GM19193 (cell line): ENCODE results near the gene TTBK1.

Experiments used
- POLR2A ChIP-seq: IDR thresholded peaks from 4 replicates; pipeline ENCODE4 v1.6.1; 2011; ENCODE audit not compliant: insufficient read depth, insufficient read length; ENCODE audit errors: extremely low read depth

Gene TTBK1

DNA sequence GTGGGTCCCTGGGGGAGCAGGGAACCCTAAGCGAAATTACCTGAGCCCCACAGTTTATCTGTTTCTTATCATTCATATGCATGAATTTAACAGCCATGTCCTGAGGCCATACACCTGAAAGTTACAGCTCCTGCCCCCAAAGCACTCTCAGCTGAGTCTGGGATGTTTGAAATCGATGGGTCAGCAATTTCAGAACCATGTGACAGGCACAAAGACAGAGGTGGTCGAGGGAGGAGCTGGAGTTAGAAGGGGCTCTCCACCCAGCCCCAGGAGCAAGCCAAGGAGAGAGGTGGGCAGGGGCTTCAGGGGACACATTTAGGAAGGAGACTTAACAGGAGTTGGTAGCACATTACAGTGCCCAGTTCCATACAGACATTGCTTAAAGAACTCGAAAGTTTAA is 14.9 kb downstream of the TTBK1 start:
- no peak for TF ChIP-seq POLR2A

- TF ChIP-seq POLR2A, result no peak
Measured at GRCh38 chr6:43258807-43259686, 15.8 kb downstream of the TTBK1 start.

DNA sequence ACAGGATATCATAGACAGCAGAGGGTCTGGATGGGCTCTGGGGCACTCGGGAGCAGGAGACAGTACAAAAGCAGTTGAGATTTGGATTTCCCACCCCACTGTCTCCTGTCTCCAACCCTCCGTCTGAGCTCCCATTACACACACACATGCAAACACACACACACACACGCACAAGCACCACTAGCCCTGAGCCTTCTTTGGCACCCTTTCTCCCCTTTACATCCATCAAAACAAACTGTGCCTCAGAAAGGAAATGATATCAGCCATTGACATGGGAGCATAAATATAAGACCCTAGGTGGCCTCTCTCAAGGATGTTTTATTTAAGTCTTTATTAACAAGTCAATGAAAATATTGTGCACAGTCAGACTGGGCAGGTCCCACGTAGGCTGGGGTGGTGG is 17.5 kb downstream of the TTBK1 start:
- no peak for TF ChIP-seq POLR2A

- TF ChIP-seq POLR2A, result no peak
Measured at GRCh38 chr6:43261198-43261597, 17.9 kb downstream of the TTBK1 start.

DNA sequence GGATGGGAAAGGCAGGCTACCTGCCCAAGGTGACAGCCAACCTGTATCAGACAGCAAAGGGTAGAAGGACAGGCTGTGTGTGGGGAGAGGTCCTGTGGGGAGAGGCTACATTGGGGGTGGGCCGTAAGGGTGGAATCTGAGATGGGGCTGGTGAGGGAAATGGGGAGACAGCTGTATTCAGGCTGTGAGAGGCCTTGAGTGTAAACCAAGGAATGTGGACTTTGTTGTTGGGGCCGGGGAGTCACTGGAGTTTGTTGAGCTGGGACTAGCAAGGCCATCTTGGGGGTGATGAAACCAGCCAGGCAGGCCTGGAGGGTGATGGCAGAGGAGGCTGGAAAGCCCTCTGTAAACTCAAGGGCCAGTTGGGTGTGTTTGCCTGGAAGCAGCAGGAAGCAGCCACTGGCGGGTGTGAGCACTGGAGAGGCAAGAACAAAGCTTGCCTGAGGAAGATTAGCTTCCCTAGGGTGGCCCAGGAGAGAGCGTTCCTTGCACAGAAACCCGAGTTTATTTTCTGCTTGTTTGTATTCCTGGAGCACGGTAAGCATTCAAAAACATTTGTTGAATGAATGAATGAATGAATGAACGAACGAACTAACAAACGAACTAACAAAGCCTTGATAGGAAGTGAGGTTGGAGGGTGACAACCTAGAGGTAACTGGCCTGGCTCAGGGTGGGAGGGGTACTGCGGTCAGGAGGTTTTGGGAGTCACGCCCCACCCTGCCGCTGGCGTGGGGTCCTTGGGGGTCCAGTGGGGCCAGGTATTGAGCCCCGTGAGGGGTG is 18.9 kb downstream of the TTBK1 start:
- no peak for TF ChIP-seq POLR2A

- TF ChIP-seq POLR2A, result no peak
Measured at GRCh38 chr6:43262780-43263313, 19.6 kb downstream of the TTBK1 start.

DNA sequence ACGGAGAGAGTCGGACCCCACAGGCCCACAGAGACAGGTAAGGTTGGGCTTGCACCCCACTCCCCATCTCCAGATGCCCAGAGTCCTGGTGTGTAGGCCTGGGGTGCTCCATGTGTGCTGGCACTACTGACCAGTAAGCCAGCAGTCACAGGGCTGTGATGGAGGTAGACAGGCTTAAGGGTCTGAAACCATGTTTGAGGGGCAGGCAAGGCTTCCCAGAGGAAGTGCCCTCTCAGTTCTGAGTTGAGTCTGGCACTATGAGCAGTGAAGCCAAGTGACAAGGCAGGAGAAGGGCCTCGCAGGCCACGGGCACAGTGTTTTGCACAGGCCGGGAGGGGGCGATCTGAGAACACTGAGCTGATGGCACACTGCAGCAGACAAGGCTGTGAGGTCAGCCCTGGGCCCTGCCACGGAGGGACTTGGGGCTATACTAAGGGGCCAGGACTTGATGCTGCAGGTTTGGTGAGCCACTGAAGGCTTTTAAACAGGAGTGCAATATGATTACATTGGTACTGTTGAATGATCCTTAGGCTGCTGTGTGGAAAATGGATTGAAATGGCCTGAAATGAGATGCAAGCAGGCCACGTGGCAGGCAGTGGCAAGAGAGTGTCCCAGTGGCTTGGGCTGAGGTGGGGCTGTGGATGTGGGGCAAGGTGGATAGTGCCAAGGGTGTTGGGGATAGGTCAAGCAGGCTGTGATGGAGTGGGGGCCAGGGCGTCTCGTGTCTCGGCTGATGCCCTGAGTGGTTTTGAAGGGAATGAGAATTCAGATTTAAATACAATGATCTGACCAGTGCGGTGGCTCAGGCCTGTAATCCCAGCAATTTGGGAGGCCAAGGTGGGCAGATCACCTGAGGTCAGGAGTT is 20.3 kb downstream of the TTBK1 start:
- no peak for TF ChIP-seq POLR2A

GRCh38 chr6:43264599-43265145 is 21.4 kb downstream of the TTBK1 start:
- no peak for TF ChIP-seq POLR2A

DNA sequence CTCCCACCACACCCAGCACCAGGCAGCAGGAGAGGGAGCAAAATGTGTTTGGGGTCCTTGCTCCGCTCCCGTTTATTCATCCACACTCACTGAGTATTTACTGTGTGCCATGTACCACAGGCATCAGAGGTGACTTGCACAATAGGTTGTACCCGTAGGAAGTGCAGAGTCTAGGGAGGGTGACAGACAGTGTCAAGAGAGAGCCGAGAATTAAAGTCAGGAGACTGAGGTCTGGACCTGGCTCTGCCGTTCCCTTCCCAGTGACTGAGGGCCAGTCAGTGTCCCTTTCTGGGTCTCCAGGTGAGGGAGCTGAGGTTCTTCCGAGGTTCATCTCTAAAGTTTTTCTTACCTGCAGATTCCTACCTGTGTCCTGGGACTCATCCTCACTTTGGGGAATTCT is 22.3 kb downstream of the TTBK1 start:
- no peak for TF ChIP-seq POLR2A

DNA sequence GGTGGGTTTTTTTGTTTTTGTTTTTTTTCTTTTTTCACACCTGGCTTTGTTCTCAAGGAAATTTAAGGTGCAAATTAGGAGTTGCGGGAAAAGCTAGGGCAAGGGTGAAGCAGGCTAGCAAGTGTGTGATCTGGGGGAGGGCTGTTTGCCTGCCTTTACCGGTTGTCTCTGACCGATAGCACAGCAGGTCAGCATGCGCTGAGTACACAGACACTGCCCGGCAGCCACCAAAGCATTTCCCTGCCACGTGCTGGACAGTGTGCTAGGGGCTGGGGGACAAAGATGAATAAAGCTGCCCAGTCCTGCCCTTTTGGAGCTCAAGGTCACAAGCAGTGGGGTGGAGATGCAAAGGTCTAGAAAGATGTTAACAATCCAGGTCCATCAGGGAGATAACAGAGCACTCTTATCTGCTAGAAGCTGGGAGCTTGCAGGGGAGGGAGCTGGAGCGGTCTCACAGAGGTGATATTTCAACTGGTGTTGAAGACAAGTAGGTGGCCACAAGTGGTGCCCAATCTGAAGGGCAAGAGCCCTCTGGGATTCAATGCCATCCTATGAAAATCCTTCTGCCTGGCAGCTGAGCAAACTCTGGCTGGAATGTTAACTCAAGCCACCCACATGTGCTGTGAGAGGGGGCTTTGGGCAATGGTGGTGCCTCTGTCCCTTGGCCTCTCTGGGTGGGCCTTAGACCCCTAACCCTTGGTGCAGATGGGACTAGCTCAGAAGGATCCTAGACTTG is 24.5 kb downstream of the TTBK1 start:
- no peak for TF ChIP-seq POLR2A

- TF ChIP-seq POLR2A, result no peak
Measured at GRCh38 chr6:43268355-43268700, 25.0 kb downstream of the TTBK1 start.

- TF ChIP-seq POLR2A, result no peak
Measured at GRCh38 chr6:43268782-43269272, 25.5 kb downstream of the TTBK1 start.

DNA sequence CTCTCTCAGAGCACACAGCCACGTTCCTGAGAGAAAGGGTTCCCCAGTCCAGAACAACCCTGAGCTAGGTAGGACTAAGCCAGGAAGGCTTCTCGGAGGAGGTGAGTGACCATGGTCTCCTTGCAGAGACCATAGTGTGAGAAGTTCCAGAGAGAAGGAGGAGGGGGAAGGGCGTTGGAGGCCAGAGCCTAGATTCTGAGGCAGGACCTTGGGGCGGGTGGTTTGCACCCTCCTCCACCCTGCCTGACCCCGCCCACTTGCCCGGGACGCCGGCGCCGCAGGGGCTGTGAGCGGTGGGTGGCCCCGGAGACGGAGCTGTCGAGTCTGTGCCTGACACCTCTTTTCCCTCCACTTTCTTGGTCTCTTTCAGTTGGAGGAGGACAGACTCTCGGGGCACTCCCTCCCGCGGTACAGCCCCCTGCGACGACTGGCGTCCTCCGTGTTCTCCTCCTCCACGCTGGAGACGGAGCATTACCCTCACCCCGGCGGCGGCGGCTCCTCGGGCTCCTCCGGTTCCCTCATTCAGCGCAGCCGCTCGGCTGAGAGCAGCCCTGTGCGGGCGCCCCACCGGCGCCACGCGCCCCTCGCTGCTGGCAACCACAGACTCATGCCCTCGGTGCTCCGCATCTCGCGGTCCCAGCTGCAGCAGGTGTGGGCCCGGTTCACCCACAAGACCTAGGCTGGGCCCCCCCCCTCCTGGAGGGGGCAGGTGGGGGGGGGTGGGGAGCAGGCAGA is 26.2 kb downstream of the TTBK1 start:
- TF ChIP-seq POLR2A, result no peak
